ENCODE measurements around the gene OR51B2.
"Not testable (repeated sequence)": the region's sequence is repeated elsewhere in the genome, so short reads cannot be mapped to it uniquely, and the experiment has no call there.

DNA sequence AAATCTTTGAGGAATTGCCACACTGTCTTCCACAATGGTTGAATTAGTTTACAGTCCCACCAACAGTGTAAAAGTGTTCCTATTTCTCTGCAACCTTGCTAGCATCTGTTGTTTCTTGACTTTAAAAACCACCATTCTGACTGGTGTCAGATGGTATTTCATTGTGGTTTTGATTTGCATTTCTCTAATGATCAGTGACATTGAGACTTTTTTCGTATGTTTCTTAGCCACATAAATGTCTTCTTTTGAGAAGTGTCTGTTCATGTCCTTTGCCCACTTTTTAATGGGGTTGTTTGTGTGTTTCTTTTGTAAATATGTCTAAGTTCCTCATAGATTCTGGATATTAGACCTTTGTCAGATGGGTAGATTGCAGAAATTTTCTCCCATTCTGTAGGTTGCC lies 13.2 kb upstream of the OR51B2 start:
- TF ChIP-seq, protein P1, sequence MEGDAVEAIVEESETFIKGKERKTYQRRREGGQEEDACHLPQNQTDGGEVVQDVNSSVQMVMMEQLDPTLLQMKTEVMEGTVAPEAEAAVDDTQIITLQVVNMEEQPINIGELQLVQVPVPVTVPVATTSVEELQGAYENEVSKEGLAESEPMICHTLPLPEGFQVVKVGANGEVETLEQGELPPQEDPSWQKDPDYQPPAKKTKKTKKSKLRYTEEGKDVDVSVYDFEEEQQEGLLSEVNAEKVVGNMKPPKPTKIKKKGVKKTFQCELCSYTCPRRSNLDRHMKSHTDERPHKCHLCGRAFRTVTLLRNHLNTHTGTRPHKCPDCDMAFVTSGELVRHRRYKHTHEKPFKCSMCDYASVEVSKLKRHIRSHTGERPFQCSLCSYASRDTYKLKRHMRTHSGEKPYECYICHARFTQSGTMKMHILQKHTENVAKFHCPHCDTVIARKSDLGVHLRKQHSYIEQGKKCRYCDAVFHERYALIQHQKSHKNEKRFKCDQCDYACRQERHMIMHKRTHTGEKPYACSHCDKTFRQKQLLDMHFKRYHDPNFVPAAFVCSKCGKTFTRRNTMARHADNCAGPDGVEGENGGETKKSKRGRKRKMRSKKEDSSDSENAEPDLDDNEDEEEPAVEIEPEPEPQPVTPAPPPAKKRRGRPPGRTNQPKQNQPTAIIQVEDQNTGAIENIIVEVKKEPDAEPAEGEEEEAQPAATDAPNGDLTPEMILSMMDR (IDR thresholded peaks at IDR 0.05): not testable (repeated sequence)
- TF ChIP-seq POLR2A, EP300 (IDR thresholded peaks at IDR 0.05): not testable (repeated sequence)

All from ovary (tissue), 3 donors.